ENCODE data around the gene ZNF248. TPM values are rescaled to one million over a fixed set of nuclear protein-coding genes. Genes with fewer than 3 reads are reported as not detected.

Gene ZNF248
- total RNA-seq, 1 experiment from 2014 or later: 15.1 TPM

DNA sequence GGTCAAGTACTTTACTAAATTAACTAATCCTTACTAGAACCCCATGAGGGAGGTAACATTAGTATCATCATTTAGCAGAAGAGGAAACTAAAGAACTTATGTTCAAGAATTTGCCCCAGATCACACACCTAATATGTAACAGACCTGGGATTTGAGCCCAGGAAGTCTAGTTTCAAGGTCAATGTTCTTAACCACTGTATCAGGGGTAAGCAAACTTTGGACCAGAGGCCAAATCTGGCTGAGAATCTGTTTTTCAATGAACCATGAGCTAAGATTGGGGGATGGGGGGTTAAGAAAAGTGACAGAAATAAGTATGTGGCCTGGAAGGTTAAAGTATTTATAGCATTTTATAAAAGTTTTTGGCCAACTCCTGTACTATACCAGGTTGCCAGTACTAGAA, 95.1 kb downstream of the ZNF248 start:
- Histone ChIP-seq H3K4me1 (replicated peaks; ENCODE audit: insufficient read depth) (no peaks in the 10 kb centered on the region), H3K36me3 (ENCODE audit: low read depth) (no peaks in the 10 kb centered on the region), H3K9me2 (ENCODE audit: insufficient read depth) (no peaks in the 10 kb centered on the region), H3K9me3 (ENCODE audit: insufficient read depth, low read depth) (no peaks in the 10 kb centered on the region), H4K20me1 (ENCODE audit: insufficient read depth) (no peaks in the 10 kb centered on the region), H3K79me2 (ENCODE audit: low read depth) (no peaks in the 10 kb centered on the region), H3K4me3 (no peak overlapping the region), H2AFZ (no peak overlapping the region), H3K4me2 (no peak overlapping the region), H3K27ac (no peak overlapping the region), H3K27me3 (ENCODE audit: insufficient read depth, low read depth) (no peaks in the 10 kb centered on the region), H3F3A (ENCODE audit: insufficient read depth, low read depth) (no peaks in the 10 kb centered on the region)
- BruUV-seq (replicated peaks): no TSS peak
- DNase-seq: no peak
- ChIA-PET CTCF (no interaction called here), POLR2A (ENCODE audit: unreplicated experiment) (no interaction called here)
- no peak for TF ChIP-seq EZH2 (IDR thresholded peaks at IDR 0.05; ENCODE audit: low read depth)
- TF ChIP-seq, protein P1, sequence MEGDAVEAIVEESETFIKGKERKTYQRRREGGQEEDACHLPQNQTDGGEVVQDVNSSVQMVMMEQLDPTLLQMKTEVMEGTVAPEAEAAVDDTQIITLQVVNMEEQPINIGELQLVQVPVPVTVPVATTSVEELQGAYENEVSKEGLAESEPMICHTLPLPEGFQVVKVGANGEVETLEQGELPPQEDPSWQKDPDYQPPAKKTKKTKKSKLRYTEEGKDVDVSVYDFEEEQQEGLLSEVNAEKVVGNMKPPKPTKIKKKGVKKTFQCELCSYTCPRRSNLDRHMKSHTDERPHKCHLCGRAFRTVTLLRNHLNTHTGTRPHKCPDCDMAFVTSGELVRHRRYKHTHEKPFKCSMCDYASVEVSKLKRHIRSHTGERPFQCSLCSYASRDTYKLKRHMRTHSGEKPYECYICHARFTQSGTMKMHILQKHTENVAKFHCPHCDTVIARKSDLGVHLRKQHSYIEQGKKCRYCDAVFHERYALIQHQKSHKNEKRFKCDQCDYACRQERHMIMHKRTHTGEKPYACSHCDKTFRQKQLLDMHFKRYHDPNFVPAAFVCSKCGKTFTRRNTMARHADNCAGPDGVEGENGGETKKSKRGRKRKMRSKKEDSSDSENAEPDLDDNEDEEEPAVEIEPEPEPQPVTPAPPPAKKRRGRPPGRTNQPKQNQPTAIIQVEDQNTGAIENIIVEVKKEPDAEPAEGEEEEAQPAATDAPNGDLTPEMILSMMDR (conservative IDR thresholded peaks at IDR 0.05): no peak
- intact Hi-C loops (cut with micrococcal nuclease; ENCODE audit: unreplicated experiment): no loop called here

DNA sequence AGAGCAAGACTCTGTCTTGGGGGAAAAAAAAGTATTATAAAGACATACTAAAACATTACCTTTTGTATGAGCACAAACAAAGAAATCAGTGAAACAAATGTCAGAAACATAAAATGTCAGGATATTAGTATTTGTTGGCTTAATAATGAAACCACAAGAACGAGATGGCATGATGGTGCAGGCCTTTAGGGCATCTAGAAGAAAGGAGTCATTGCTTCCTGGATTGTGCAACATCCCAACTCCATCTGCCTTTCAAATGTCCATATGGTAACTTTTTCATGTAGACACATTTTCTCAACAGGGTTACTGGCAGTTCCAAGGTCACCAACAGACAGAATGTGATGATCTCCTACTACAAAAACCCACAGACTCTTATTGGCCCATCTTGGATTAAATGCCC, 96.6 kb downstream of the ZNF248 start:
- no peak for DNase-seq
- H3K4me2 ChIP-seq: no peak overlapping the region
- H3K36me3 ChIP-seq (ENCODE audit: low read depth): no peaks in the 10 kb centered on the region
- H3K27me3 ChIP-seq (ENCODE audit: insufficient read depth, low read depth): no peaks in the 10 kb centered on the region
- H3F3A ChIP-seq (ENCODE audit: insufficient read depth, low read depth): no peaks in the 10 kb centered on the region
- POLR2A ChIA-PET (ENCODE audit: unreplicated experiment): no interaction called here
- H3K4me3 ChIP-seq: no peak overlapping the region
- no peaks in the 10 kb centered on the region for H3K9me3 ChIP-seq (ENCODE audit: insufficient read depth, low read depth)
- H3K79me2 ChIP-seq (ENCODE audit: low read depth): no peaks in the 10 kb centered on the region
- TF ChIP-seq, protein P1 (conservative IDR thresholded peaks at IDR 0.05): no peak
- no peak for TF ChIP-seq EZH2 (IDR thresholded peaks at IDR 0.05; ENCODE audit: low read depth)
- BruUV-seq (replicated peaks): no TSS peak
- no peak overlapping the region for H3K27ac ChIP-seq
- no peaks in the 10 kb centered on the region for H3K9me2 ChIP-seq (ENCODE audit: insufficient read depth)
- H2AFZ ChIP-seq: no peak overlapping the region
- no peaks in the 10 kb centered on the region for H4K20me1 ChIP-seq (ENCODE audit: insufficient read depth)
- intact Hi-C loops (cut with micrococcal nuclease; ENCODE audit: unreplicated experiment): no loop called here
- CTCF ChIA-PET: no interaction called here
- no peaks in the 10 kb centered on the region for H3K4me1 ChIP-seq (replicated peaks; ENCODE audit: insufficient read depth)

DNA sequence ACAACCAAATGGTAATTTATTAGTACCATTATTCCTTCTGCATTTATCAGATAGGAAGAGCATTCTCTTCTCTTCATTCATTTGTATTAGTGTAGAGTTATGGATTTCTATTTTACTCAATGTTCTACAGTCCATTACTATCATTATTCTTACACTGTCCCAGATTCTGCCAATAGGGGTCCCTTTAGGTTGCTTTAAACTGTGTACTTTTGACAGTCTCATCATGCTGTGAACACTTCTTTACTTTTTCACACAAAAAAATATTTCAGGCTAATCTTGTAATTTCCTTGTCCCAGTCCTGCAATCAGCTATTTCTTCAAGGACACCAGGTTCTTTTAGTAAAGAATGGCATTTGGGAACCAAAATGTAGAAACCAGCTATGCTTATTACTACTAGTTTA, 99.3 kb downstream of the ZNF248 start:
- POLR2A ChIA-PET (ENCODE audit: unreplicated experiment): no interaction called here
- CTCF ChIA-PET: no interaction called here
- Histone ChIP-seq H3K27ac (no peak overlapping the region), H3K4me2 (no peak overlapping the region), H3K27me3 (ENCODE audit: insufficient read depth, low read depth) (no peaks in the 10 kb centered on the region), H3K9me3 (ENCODE audit: insufficient read depth, low read depth) (no peaks in the 10 kb centered on the region), H3K79me2 (ENCODE audit: low read depth) (no peaks in the 10 kb centered on the region), H4K20me1 (ENCODE audit: insufficient read depth) (no peaks in the 10 kb centered on the region), H3K36me3 (ENCODE audit: low read depth) (no peaks in the 10 kb centered on the region), H3K4me1 (replicated peaks; ENCODE audit: insufficient read depth) (no peaks in the 10 kb centered on the region), H3K4me3 (no peak overlapping the region), H3K9me2 (ENCODE audit: insufficient read depth) (no peaks in the 10 kb centered on the region), H2AFZ (no peak overlapping the region), H3F3A (ENCODE audit: insufficient read depth, low read depth) (no peaks in the 10 kb centered on the region)
- no TSS peak for BruUV-seq (replicated peaks)
- intact Hi-C loops (cut with micrococcal nuclease; ENCODE audit: unreplicated experiment): no loop called here
- DNase-seq: no peak
- no peak for TF ChIP-seq EZH2 (IDR thresholded peaks at IDR 0.05; ENCODE audit: low read depth)
- TF ChIP-seq, protein P1 (conservative IDR thresholded peaks at IDR 0.05): no peak

Measured in PC-9 (cell line).